HG02973 (cell line): ENCODE results near the gene ATXN7.

Source experiments
- ATAC-seq: cut with Tn5 transposase; IDR thresholded peaks from one replicate; pipeline ENCODE4 v1.9.1; 2021; ENCODE audit warnings: moderate library complexity; ENCODE audit not compliant: unreplicated experiment

ATXN7 gene, protein sequence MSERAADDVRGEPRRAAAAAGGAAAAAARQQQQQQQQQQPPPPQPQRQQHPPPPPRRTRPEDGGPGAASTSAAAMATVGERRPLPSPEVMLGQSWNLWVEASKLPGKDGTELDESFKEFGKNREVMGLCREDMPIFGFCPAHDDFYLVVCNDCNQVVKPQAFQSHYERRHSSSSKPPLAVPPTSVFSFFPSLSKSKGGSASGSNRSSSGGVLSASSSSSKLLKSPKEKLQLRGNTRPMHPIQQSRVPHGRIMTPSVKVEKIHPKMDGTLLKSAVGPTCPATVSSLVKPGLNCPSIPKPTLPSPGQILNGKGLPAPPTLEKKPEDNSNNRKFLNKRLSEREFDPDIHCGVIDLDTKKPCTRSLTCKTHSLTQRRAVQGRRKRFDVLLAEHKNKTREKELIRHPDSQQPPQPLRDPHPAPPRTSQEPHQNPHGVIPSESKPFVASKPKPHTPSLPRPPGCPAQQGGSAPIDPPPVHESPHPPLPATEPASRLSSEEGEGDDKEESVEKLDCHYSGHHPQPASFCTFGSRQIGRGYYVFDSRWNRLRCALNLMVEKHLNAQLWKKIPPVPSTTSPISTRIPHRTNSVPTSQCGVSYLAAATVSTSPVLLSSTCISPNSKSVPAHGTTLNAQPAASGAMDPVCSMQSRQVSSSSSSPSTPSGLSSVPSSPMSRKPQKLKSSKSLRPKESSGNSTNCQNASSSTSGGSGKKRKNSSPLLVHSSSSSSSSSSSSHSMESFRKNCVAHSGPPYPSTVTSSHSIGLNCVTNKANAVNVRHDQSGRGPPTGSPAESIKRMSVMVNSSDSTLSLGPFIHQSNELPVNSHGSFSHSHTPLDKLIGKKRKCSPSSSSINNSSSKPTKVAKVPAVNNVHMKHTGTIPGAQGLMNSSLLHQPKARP

DNA sequence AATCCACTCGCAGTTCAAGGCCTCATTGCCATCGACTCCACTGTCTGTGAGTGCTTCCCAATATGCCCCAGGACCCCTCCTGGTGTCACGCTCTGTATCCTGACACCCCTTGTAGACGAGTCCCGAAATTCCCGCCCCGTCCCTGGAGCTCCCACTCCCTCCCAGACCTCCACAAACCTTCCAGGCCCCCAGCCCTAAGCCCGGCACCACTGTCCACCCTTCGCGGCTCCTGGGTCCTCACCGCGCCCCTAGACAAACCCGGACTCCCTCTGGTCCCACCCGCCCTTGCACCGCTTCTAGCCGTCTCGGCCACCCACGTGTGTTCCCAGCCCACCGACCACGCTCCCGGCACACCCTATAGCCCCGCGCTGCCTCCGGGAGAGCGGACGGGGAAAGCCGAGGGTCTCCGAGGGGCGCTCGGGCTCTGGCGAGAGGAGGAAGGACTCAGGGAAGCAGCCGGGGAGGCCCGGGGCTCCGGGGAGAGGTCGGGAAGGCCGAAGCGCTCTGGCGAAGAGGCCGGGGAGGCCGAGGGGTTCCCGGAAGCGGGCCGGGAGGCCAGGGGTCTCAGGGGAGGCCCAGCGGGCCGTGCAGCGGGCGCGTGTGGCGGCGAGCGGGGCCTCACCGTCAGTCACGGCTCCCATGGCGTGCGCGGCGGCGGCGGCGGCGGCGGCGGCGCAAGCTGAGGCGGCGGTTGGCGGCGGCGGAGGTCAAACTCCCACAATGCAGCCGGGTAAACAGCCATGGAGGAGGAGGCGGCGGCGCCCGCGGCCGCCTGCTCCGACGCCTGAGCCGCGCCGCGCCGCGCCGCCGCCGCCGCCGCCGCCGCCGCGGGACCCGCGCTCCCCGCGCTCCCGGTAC lies at the start of gene ATXN7, which contains the start of gene THOC7:
TSS of gene ATXN7 (plus strand) at position 718 of the 858 bp plus-strand sequence. CDS start 48,732 bp downstream, outside the sequence.
TSS of gene THOC7 (minus strand) at position 656 of the 858 bp plus-strand sequence. CDS start at position 641, 15 bp downstream.
- peak; percentile 65 for ATAC-seq

DNA sequence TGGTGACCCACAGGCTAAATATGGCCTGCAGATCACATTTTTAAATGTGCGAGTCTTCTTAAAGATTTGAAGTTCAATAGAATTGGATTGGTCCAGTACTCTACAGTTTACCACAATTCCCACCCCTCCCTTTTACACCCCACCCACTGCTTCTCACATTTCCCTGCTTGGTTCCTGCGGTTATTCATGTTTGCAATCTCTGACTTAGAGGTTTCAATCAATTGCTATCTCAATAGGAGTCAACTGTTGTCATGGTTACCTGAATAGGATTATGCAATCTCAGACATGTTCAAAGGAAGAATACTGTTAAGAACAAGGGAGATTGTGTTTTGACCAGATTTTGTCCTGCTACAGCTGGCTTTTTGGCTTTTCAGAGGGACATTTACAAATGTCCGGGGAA lies 49.4 kb upstream of the ATXN7 start:
- no peak for ATAC-seq

DNA sequence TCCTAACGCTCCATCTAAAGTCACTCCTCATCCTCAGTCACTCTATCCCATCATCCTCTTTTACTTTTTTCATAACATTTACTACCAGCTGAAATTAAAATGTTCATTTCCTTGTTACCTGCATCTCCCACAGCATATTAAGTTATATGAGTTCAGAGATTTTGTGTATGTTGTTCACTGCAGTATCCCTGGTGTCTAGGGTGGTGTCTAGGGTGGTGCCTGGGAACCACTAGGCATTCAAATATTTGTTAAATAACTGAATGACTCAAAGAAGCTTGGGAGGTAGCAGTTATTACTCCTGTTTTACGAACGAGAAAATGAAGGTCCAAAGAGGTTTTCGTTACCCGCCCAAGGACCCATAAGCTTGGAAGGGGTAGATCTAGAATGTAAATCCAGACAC lies 46.4 kb upstream of the ATXN7 start:
- ATAC-seq, result no peak

GRCh38 chr3:63818282-63819150 lies 45.2 kb upstream of the ATXN7 start:
- ATAC-seq, result peak; percentile 82

- ATAC-seq, result no peak
These were observed 44.6 kb upstream of the ATXN7 start, which contains the start of gene C3orf49 for GRCh38 chr3:63819151-63819398. Gene C3orf49 (plus strand): TSS chr3:63819299. CDS start chr3:63819472, 173 bp downstream.

DNA sequence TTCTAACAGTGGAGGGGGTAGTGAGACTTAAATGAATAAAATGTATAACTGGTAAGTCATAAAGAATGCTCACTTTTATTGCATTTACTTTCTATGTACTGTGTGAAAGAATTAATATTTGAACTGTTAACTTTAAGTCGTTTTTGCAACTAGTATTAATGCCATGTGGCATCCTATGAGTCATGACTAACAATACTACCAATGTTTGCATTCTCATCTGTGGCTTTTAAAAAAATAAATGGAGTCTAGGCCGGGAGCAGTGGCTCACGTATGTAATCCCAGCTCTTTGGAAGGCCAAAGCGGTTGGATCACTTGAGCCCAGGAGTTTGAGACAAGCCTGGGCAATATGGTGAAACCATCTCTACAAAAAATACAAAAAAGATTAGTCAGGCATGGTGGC lies 39.4 kb upstream of the ATXN7 start:
- ATAC-seq, result no peak

DNA sequence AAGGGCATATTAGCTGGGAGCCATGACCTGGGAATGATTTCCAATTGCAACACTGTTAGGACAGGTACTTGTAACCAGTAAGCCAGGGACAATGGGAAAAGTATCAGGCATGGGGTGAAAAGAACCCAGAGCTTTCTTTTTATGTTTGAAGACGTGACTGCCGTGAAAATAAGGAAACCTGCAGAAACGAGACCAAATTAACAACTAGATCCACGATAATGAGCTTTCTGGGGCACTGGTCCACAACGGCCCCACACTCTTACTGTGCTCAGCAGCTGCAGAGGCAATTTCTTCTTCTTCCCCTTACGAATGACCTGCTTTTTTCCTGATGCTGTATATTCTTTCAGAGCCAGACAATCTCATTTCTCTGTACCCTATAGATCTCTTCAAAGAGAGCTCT lies 33.1 kb upstream of the ATXN7 start:
- ATAC-seq, result no peak

DNA sequence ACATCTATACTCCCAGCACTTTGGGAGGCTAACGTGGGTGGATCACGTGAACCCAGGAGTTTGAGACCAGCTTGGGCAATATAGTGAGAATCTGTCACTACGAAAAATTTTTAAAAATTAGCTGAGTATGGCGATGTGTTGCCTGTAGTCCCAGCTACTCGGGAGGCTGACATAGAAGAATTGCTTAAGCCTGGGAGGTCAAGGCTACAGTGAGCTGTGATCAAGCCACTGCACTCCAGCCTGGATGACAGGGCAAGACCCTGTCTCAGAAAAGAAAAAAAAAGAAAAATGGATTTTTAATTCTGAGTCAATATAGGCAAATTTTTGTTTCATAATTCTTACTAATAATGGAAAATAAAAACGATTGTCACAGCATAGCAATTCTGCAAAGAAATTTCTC lies 31.3 kb upstream of the ATXN7 start:
- no peak for ATAC-seq

- ATAC-seq, result no peak
These were observed 22.0 kb upstream of the ATXN7 start for GRCh38 chr3:63841704-63842103.

DNA sequence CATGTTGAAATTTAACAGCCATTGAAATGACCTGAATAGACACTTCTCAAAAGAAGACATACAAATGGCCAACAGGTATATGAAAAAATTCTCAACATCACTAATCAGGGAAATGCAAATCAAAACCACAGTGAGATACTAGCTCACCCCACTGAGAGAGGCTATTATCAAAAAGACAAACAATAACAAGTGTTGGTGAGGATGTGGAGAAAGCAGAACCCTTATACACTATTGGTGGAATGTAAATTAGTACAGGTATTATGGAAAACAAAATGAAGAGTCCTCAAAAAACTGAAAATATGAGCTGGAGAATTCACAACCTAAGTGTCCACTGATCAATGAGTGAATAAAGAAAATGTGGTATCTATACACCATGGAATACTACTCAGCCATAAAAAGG lies 21.5 kb upstream of the ATXN7 start:
- ATAC-seq, result no peak

GRCh38 chr3:63845215-63845614 lies 18.5 kb upstream of the ATXN7 start:
- ATAC-seq, result no peak

- ATAC-seq, result no peak
These were observed 15.8 kb upstream of the ATXN7 start for GRCh38 chr3:63847718-63848450.

DNA sequence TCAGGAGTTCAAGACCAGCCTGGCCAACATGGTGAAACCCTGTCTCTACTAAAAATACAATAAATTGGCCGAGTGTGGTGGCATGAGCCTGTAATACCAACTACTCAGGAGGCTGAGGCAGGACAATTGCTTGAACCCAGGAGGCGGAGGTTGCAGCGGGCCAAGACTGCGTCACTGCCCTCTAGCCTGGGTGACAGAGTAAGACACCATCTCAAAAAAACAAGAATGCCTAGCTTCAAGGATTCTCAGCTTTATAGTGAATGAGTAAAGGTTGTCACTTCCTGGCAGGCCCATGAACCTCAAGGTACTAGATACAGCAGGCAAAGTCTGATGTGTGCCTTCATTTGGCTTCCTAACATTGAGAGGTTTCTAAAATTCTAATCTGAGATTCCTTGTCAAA lies 14.5 kb upstream of the ATXN7 start:
- no peak for ATAC-seq

- no peak for ATAC-seq
These were observed 12.4 kb upstream of the ATXN7 start for GRCh38 chr3:63851287-63851686.

GRCh38 chr3:63853106-63853505 lies 10.6 kb upstream of the ATXN7 start:
- ATAC-seq, result no peak

GRCh38 chr3:63855333-63855940 lies 8.2 kb upstream of the ATXN7 start:
- ATAC-seq, result no peak

DNA sequence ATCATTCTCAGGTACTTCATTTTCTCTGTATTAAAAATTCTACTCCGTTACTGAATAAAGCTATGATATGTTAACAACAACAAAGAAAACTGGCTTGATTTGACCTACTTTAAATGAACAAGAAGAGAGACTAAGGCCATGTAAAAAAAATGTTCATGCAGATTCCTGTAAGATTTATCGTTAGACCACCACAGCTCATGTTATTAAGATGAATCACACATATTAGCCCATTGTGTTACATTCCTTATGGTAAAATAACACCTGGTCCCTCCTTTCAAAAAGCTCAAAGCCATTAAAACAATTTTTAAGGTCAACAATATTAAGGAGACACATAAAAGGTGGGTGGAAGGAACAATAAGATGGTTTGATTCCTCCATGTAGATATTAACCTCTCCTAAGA lies 6.4 kb upstream of the ATXN7 start:
- ATAC-seq, result no peak

- no peak for ATAC-seq
These were observed 2.9 kb upstream of the ATXN7 start for GRCh38 chr3:63860776-63861175.

- no peak for ATAC-seq
These were observed 2.4 kb upstream of the ATXN7 start for GRCh38 chr3:63861306-63861705.
